Measurements from ENCODE around the gene LMO2. TPM values are rescaled to one million over a fixed set of nuclear protein-coding genes. Genes with fewer than 3 reads are reported as not detected.
"Not testable (repeated sequence)": the region's sequence is repeated elsewhere in the genome, so short reads cannot be mapped to it uniquely, and the experiment has no call there.

LMO2 gene
- total RNA-seq, 2 donors from 2014 or later = 7.3 to 8.0 TPM

DNA sequence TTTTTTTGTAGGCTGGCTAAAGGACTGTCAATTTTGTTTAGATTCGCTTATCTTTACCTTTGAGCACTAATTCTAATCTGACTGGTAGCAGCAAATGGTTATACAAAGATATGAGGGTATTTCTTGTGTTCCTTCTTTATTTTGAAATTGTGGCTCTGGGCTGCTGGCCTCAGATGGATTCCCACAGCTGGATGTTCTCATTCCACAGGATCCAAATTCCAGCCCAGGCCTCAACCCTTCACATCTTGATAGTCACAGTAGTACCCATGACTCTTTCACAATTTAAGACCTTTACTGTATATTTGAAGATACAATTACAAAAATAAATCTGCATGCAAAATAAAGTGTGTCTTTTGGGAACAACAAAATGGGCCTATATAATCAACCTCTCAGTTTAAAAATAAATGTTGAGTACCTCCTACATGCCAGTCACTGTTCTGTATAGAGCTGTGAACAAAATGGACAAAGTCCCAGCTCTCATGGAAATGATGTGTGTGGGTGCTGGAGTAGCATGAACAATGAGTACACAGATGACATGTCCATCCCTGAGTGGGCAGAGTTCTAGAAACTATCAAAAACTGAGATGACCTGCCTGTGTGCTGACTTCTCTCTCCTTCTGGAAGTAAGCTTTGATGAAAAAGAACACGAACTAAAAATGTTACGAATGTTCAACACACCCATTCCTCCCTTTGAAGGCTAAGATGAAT is 65.9 kb downstream of the LMO2 start:
- intact Hi-C loops (cut with DNase I) = no loop called here
- H3K4me3 ChIP-seq = no peak overlapping the region
- DNase-seq (no peak), ATAC-seq (no peak)
- TF ChIP-seq, protein P1, sequence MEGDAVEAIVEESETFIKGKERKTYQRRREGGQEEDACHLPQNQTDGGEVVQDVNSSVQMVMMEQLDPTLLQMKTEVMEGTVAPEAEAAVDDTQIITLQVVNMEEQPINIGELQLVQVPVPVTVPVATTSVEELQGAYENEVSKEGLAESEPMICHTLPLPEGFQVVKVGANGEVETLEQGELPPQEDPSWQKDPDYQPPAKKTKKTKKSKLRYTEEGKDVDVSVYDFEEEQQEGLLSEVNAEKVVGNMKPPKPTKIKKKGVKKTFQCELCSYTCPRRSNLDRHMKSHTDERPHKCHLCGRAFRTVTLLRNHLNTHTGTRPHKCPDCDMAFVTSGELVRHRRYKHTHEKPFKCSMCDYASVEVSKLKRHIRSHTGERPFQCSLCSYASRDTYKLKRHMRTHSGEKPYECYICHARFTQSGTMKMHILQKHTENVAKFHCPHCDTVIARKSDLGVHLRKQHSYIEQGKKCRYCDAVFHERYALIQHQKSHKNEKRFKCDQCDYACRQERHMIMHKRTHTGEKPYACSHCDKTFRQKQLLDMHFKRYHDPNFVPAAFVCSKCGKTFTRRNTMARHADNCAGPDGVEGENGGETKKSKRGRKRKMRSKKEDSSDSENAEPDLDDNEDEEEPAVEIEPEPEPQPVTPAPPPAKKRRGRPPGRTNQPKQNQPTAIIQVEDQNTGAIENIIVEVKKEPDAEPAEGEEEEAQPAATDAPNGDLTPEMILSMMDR (IDR thresholded peaks at IDR 0.05) = no peak
- TF ChIP-seq POLR2A (IDR thresholded peaks at IDR 0.05) = no peak
- 81 to 87% methylated on average over 3 of the region's 3 CpGs for WGBS, 2 donors
- peaks cover 0 to 12% of the 10 kb centered on the region in 2 donors for H3K27me3 ChIP-seq
- H3K9me3 ChIP-seq = no peaks in the 10 kb centered on the region
- H3K4me1 ChIP-seq = peaks cover 11% of the 10 kb centered on the region
- H3K36me3 ChIP-seq (replicated peaks in 1 of 2; ENCODE audit: insufficient read depth in 1 of 2, low read depth in 2 of 2) = no peaks in the 10 kb centered on the region
- no peak overlapping the region for H3K27ac ChIP-seq

DNA sequence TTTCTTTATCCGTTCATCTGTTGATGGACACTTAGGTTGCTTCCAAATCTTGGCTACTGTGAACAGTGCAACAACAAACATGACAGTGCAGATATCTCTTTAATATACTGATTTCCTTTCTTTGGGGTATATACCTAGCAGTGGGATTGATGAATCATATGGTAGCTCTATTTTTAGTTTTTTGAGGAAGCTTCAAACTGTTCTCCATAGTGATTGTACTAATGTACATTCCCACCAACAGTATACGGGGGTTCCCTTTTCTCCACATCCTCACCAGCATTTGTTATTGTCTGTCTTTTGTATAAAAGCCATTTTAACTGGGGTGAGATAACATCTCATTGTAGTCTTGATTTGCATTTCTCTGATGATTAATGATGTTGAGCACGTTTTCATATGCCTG is 68.9 kb downstream of the LMO2 start:
- H3K4me1 ChIP-seq; H3K36me3 ChIP-seq (replicated peaks in 1 of 2; ENCODE audit: insufficient read depth in 1 of 2, low read depth in 2 of 2); DNase-seq; H3K27ac ChIP-seq; H3K27me3 ChIP-seq; intact Hi-C loops (cut with DNase I); ATAC-seq; H3K9me3 ChIP-seq; H3K4me3 ChIP-seq: not testable (repeated sequence)
- WGBS, 2 donors = 42 to 51% methylated on average over 3 of the region's 3 CpGs

DNA sequence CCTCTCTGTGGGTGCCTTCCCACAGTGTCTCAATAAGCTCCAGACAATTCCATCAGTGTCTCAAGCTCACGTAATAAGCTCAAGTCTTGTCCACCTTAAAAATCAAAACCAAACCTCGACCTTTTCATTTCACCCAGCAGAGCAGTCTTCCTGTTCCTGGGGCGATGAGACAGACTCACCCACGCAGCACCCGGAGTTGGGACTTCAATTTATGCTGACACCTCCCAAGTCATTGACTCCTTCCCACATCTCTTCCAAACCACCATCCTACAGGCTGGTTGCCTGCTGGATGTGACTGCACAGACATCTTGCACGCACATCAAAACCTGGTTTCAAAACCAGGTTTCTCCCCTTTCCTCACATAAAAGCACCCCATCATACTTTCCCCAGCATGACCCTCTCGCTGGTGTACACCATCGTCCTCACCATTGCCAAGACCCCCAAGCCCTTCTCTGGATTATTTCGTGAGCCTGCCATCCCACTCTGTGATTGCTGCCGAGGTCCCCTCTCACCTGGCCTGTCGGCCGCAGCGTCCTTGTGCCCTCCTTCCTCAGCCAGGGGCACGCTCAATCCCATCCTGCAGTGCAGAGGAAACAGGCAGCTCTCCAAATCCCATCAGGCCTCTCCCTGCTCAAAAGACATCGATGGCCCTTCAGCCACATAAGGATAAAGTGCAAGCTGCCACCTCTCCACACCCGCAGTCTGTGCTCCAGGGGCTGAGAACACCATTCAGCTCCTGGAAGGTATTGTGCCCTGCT is 72.4 kb downstream of the LMO2 start:
- ATAC-seq (no peak), DNase-seq (no peak)
- H3K4me3 ChIP-seq = no peak overlapping the region
- no peaks in the 10 kb centered on the region for H3K27me3 ChIP-seq
- intact Hi-C loops (cut with DNase I) = no loop called here
- no peaks in the 10 kb centered on the region for H3K36me3 ChIP-seq (replicated peaks in 1 of 2; ENCODE audit: insufficient read depth in 1 of 2, low read depth in 2 of 2)
- no peaks in the 10 kb centered on the region for H3K4me1 ChIP-seq
- TF ChIP-seq POLR2A (IDR thresholded peaks at IDR 0.05) = no peak
- TF ChIP-seq, protein P1 (IDR thresholded peaks at IDR 0.05) = no peak
- no peaks in the 10 kb centered on the region for H3K9me3 ChIP-seq
- no peak overlapping the region for H3K27ac ChIP-seq
- WGBS, 2 donors = 46 to 47% methylated on average over 15 to 16 of the region's 16 CpGs

Other genes with a start within 250 kb of the LMO2 start
- gene C11orf91, start 191.2 kb downstream of the LMO2 start, total RNA-seq = not detected
- gene CD59, start 155.7 kb downstream of the LMO2 start, total RNA-seq = 100 to 1,000 TPM in 1 of 2 donors, 10 to 100 TPM in 1; 68.2 to 194 TPM
- gene FBXO3, start 117.6 kb downstream of the LMO2 start, total RNA-seq = 10 to 100 TPM; 24.7 to 40.5 TPM
- gene CAPRIN1, start 159.7 kb upstream of the LMO2 start, total RNA-seq = 100 to 1,000 TPM in 1 of 2 donors, 10 to 100 TPM in 1; 90.0 to 165 TPM
- 10 to 100 TPM; 22.6 to 38.2 TPM for gene NAT10, start 213.6 kb upstream of the LMO2 start, total RNA-seq